Ascending aorta (tissue), 2 donors: Measurements from ENCODE around the gene PLAC1. TPM values are rescaled to one million over a fixed set of nuclear protein-coding genes. Genes with fewer than 3 reads are reported as not detected.

Experiments used
- DNase-seq, 2 donors: peaks; one replicate each; pipeline ENCODE4 v3.0.0-alpha.2; 2019; ENCODE audit warnings: low spot score in 2 of 2
- H3K27ac ChIP-seq, 2 donors: fragments of 200-600 bp; sonication (generic); one replicate each; pipeline ENCODE4 v1.5.1; 2016 to 2017; ENCODE audit warnings: mild to moderate bottlenecking in 1 of 2
- H3K27me3 ChIP-seq: fragments of 200-600 bp; sonication (generic); one replicate; pipeline ENCODE4 v1.5.1; 2017
- H3K36me3 ChIP-seq, 2 donors: fragments of 200-600 bp; sonication (generic); one replicate each; pipeline ENCODE4 v1.5.1; 2016
- H3K4me1 ChIP-seq, 2 donors: fragments of 200-600 bp; sonication (generic); one replicate each; pipeline ENCODE4 v1.5.1; 2016 to 2017; ENCODE audit warnings: mild to moderate bottlenecking in 1 of 2
- H3K4me3 ChIP-seq, 2 donors: fragments of 200-600 bp; sonication (generic); one replicate each; pipeline ENCODE4 v1.5.1; 2016 to 2017; ENCODE audit warnings: mild to moderate bottlenecking in 1 of 2
- H3K9me3 ChIP-seq, 2 donors: fragments of 200-600 bp; sonication (generic); one replicate each; pipeline ENCODE4 v1.5.1; 2016
- intact Hi-C: fragments of 100-400 bp; cut with DNase I; formaldehyde crosslinking; loops from one replicate; pipeline ENCODE4 v1.15.1; 2023
- total RNA-seq: library from RNA; depleted of rRNA; stranded (reverse); fragments of >200 nt; gene quantifications from one replicate; pipeline ENCODE4 v1.1.0, GENCODE V29; 2016
- TF ChIP-seq, protein P1 (sequence below), 3 experiments: fragments of 200-600 bp in 2 of 3; fragments of 450-650 bp in 1 of 3; sonication (generic) in 2 of 3; IDR thresholded peaks; one replicate each; pipeline ENCODE4 v1.5.1; 2016 to 2019; ENCODE audit warnings: antibody characterized with exemption in 3 of 3, mild to moderate bottlenecking in 1 of 3, moderate library complexity in 1 of 3

PLAC1 gene
- total RNA-seq, 1 donor from 2014 or later = not detected

DNA sequence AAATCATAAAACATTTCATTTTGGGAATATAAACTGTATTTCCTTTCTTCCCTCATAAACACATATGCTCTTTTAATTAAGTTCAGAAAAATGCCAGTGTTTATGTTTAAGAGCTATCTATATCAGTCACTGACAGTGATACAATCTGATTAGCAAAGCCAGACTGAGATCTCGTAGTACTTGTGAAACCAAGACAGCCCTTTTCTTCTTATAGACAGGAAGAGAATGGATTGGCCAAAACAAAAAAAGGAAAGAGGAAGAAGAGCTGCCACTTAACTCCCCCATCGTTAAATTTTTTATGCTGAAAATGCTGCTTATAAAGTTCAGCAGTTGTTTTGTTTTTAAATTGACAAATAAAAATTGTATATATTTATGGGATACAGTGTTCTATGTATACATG is 87.4 kb downstream of the PLAC1 start:
- intact Hi-C loops = no loop called here
- no peak for DNase-seq
- no peaks in the 10 kb centered on the region for H3K4me1 ChIP-seq
- no peak overlapping the region for H3K27ac ChIP-seq
- TF ChIP-seq, protein P1, sequence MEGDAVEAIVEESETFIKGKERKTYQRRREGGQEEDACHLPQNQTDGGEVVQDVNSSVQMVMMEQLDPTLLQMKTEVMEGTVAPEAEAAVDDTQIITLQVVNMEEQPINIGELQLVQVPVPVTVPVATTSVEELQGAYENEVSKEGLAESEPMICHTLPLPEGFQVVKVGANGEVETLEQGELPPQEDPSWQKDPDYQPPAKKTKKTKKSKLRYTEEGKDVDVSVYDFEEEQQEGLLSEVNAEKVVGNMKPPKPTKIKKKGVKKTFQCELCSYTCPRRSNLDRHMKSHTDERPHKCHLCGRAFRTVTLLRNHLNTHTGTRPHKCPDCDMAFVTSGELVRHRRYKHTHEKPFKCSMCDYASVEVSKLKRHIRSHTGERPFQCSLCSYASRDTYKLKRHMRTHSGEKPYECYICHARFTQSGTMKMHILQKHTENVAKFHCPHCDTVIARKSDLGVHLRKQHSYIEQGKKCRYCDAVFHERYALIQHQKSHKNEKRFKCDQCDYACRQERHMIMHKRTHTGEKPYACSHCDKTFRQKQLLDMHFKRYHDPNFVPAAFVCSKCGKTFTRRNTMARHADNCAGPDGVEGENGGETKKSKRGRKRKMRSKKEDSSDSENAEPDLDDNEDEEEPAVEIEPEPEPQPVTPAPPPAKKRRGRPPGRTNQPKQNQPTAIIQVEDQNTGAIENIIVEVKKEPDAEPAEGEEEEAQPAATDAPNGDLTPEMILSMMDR (IDR thresholded peaks at IDR 0.05) = no peak
- no peak overlapping the region for H3K4me3 ChIP-seq
- no peaks in the 10 kb centered on the region for H3K9me3 ChIP-seq
- H3K36me3 ChIP-seq = no peaks in the 10 kb centered on the region
- H3K27me3 ChIP-seq = no peaks in the 10 kb centered on the region

DNA sequence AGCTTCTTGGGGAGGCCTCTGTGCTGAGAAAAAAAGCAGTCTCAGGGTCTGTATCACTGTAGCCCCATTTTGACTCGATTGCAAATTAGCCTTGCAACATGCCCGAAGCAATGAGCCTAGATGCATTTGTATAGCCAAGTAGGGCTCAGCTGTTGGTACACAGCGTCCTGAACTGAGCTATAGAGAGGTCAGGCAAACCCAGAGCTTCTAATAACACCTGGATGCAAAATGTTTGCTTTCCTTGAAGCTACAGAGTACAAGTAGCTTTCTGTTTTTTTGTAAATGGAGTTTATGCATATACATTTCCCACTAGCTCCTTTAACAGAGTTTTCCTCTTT is 87.8 kb downstream of the PLAC1 start:
- Histone ChIP-seq H3K9me3 (no peaks in the 10 kb centered on the region), H3K36me3 (no peaks in the 10 kb centered on the region), H3K27me3 (no peaks in the 10 kb centered on the region), H3K27ac (no peak overlapping the region), H3K4me3 (no peak overlapping the region), H3K4me1 (no peaks in the 10 kb centered on the region)
- TF ChIP-seq, protein P1 (IDR thresholded peaks at IDR 0.05) = no peak
- no peak for DNase-seq
- intact Hi-C loops = no loop called here

DNA sequence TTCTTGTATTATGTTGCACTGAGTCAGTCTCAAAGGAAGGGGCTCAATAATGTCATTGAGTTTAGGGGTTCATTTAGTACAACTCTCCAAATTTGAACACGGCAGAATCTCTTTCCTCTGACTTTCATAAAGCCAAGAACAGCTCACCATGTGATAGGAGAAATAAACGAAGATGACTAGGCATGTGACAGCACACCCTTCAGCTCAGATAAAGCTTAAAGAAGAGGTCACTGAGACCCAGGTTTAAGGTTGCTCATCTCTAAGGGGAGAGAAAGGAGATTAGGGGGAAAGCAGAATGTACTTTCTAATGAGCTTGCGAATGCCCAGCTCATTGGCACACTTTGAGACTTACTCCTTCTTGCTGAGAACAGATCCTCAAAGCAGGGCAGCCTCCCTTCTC is 89.0 kb downstream of the PLAC1 start:
- Histone ChIP-seq H3K27ac (no peak overlapping the region), H3K4me3 (no peak overlapping the region), H3K36me3 (no peaks in the 10 kb centered on the region), H3K9me3 (no peaks in the 10 kb centered on the region), H3K4me1 (no peaks in the 10 kb centered on the region), H3K27me3 (no peaks in the 10 kb centered on the region)
- TF ChIP-seq, protein P1 (IDR thresholded peaks at IDR 0.05) = no peak
- intact Hi-C loops = no loop called here
- DNase-seq = no peak

DNA sequence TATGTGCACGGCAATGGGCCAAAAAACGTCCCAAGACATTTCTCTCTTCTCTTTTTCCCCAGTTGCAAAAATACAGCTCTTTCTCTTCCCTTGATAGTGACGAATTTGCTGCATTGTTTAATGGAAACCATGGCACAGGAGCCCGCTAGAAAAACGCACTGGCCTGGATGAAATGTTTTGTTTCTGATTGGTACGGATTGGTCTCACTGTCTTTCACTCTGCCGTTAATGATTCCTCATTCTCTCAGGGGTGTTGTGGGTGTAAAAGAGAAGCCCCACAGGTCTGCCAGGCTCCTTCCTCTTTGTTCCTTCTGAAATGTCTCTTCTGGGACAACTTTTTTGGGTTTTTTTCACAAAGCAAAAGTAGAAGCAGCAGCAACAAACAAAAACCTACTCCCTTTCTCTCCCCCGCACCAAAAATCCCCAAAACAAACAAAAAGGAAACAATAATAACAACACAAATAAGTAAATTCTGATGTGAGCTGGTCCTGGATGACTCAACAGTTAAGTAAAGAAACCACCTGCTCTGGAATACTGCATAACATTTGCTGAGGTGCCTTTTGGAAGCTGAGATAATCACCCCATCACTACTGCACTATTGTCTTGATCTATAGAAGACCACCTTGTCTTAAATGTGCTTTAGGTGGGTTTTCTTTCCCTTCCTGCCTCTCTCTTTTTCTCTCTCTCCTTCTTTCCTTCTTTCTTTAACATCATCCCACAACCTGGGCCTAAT is 89.8 kb downstream of the PLAC1 start:
- Histone ChIP-seq H3K9me3 (no peaks in the 10 kb centered on the region), H3K27ac (no peak overlapping the region), H3K27me3 (no peaks in the 10 kb centered on the region), H3K36me3 (no peaks in the 10 kb centered on the region), H3K4me1 (no peaks in the 10 kb centered on the region), H3K4me3 (no peak overlapping the region)
- intact Hi-C loops = no loop called here
- no peak for DNase-seq
- TF ChIP-seq, protein P1 (IDR thresholded peaks at IDR 0.05) = no peak

DNA sequence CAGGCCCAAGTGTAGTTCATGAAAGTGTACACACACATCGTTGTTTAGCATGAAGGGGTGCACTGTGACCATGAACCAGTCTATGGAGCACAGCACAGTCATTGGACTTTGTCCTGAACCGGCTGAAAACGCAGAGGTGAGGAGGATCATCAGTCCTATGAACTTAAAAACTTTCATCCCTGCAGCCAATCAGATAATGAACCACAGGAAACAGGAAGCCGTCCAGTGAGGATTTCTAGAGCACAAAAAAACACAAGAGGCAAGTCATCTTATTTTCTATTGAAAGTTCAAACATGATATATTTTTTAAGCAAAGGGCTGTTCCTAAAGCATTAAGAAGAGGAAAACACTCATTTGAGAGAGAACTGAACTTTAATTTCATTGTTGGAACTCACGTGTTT is 91.8 kb downstream of the PLAC1 start:
- no peaks in the 10 kb centered on the region for H3K4me1 ChIP-seq

More for the DNA sequence above, 91.8 kb downstream of the PLAC1 start:
- intact Hi-C loops = no loop called here
- no peaks in the 10 kb centered on the region for H3K9me3 ChIP-seq
- no peak for DNase-seq
- H3K4me3 ChIP-seq = no peak overlapping the region
- H3K36me3 ChIP-seq = no peaks in the 10 kb centered on the region
- no peak overlapping the region for H3K27ac ChIP-seq
- H3K27me3 ChIP-seq = no peaks in the 10 kb centered on the region
- TF ChIP-seq, protein P1 (IDR thresholded peaks at IDR 0.05) = no peak
